HuH-7 (cell line): ENCODE results near the gene MARVELD1.

Experiments
- DNase-seq: peaks from one replicate; pipeline ENCODE4 v3.0.0; 2011; ENCODE audit warnings: low spot score

Gene MARVELD1

GRCh38 chr10:97721871-97722780, 8.6 kb downstream of the MARVELD1 start:
- no peak for DNase-seq

- DNase-seq = no peak
These were observed 9.5 kb downstream of the MARVELD1 start for GRCh38 chr10:97723001-97723400.

GRCh38 chr10:97724341-97724941, 10.9 kb downstream of the MARVELD1 start:
- no peak for DNase-seq

GRCh38 chr10:97726636-97727178, 13.2 kb downstream of the MARVELD1 start:
- DNase-seq = peak; percentile 43

GRCh38 chr10:97729014-97729413, 15.5 kb downstream of the MARVELD1 start:
- no peak for DNase-seq

GRCh38 chr10:97731346-97732051, 18.0 kb downstream of the MARVELD1 start:
- DNase-seq = peak; percentile 54

GRCh38 chr10:97732052-97732359, 18.5 kb downstream of the MARVELD1 start:
- DNase-seq = no peak

GRCh38 chr10:97733256-97733655, 19.7 kb downstream of the MARVELD1 start:
- DNase-seq = no peak

- no peak for DNase-seq
These were observed 20.5 kb downstream of the MARVELD1 start for GRCh38 chr10:97734021-97734420.

GRCh38 chr10:97736403-97736901, 22.9 kb downstream of the MARVELD1 start:
- no peak for DNase-seq

GRCh38 chr10:97736902-97737769, 23.6 kb downstream of the MARVELD1 start, which contains the start of gene ZFYVE27:
ZFYVE27 (plus strand) TSS chr10:97737128; CDS start chr10:97738478, 1,350 bp downstream.
- peak; percentile 94 for DNase-seq

GRCh38 chr10:97737770-97738265, 24.3 kb downstream of the MARVELD1 start:
- no peak for DNase-seq

- DNase-seq = no peak
These were observed 25.1 kb downstream of the MARVELD1 start for GRCh38 chr10:97738616-97739015.

- DNase-seq = no peak
These were observed 27.1 kb downstream of the MARVELD1 start for GRCh38 chr10:97740613-97741012.

- DNase-seq = no peak
These were observed 29.8 kb downstream of the MARVELD1 start for GRCh38 chr10:97743169-97743943.

GRCh38 chr10:97744405-97745035, 31.0 kb downstream of the MARVELD1 start:
- no peak for DNase-seq

GRCh38 chr10:97747573-97747972, 34.0 kb downstream of the MARVELD1 start:
- DNase-seq = no peak

GRCh38 chr10:97748116-97748515, 34.6 kb downstream of the MARVELD1 start:
- no peak for DNase-seq

GRCh38 chr10:97752956-97753355, 39.4 kb downstream of the MARVELD1 start:
- DNase-seq = no peak

GRCh38 chr10:97754726-97755125, 41.2 kb downstream of the MARVELD1 start:
- DNase-seq = no peak
